ENCODE measurements around the gene ARHGEF5. TPM values are rescaled to one million over a fixed set of nuclear protein-coding genes. Genes with fewer than 3 reads are reported as not detected.
"Not testable (repeated sequence)": the region's sequence is repeated elsewhere in the genome, so short reads cannot be mapped to it uniquely, and the experiment has no call there.

Gene ARHGEF5
- total RNA-seq, 2 donors from 2014 or later = 67.1 to 83.6 TPM

- intact Hi-C loops (cut with DNase I); H3K4me3 ChIP-seq; DNase-seq: not testable (repeated sequence)
Measured at GRCh38 chr7:144351667-144352066, 3.5 kb upstream of the ARHGEF5 start.

GRCh38 chr7:144356185-144356584 lies 983 bp downstream of the ARHGEF5 start:
- H3K4me1 ChIP-seq; H3K9me3 ChIP-seq; DNase-seq; H3K36me3 ChIP-seq; H3K27me3 ChIP-seq; H3K9ac ChIP-seq (ENCODE audit: low read depth in 2 of 2, low read length in 2 of 2); intact Hi-C loops (cut with DNase I); H3K4me3 ChIP-seq; H3K27ac ChIP-seq: not testable (repeated sequence)

More at GRCh38 chr7:144351667-144352066, 3.5 kb upstream of the ARHGEF5 start:
- not testable (repeated sequence) for H3K27ac ChIP-seq; H3K9me3 ChIP-seq; H3K4me1 ChIP-seq; H3K9ac ChIP-seq (ENCODE audit: low read depth in 2 of 2, low read length in 2 of 2); H3K27me3 ChIP-seq; H3K36me3 ChIP-seq

- H3K9me3 ChIP-seq; H3K9ac ChIP-seq (ENCODE audit: low read depth in 2 of 2, low read length in 2 of 2); H3K36me3 ChIP-seq; H3K27me3 ChIP-seq; H3K27ac ChIP-seq; DNase-seq; intact Hi-C loops (cut with DNase I); H3K4me3 ChIP-seq; H3K4me1 ChIP-seq: not testable (repeated sequence)
Measured at GRCh38 chr7:144356860-144357259, 1.7 kb downstream of the ARHGEF5 start.

GRCh38 chr7:144362061-144362460 lies 6.9 kb downstream of the ARHGEF5 start:
- intact Hi-C loops (cut with DNase I); H3K4me3 ChIP-seq; H3K4me1 ChIP-seq; H3K9ac ChIP-seq (ENCODE audit: low read depth in 2 of 2, low read length in 2 of 2); H3K27me3 ChIP-seq; H3K9me3 ChIP-seq; DNase-seq; H3K27ac ChIP-seq; H3K36me3 ChIP-seq: not testable (repeated sequence)

GRCh38 chr7:144365523-144365922 lies 10.3 kb downstream of the ARHGEF5 start:
- intact Hi-C loops (cut with DNase I); DNase-seq; H3K4me3 ChIP-seq; H3K9ac ChIP-seq (ENCODE audit: low read depth in 2 of 2, low read length in 2 of 2); H3K27me3 ChIP-seq; H3K4me1 ChIP-seq; H3K9me3 ChIP-seq; H3K27ac ChIP-seq; H3K36me3 ChIP-seq: not testable (repeated sequence)

- intact Hi-C loops (cut with DNase I); H3K9me3 ChIP-seq; H3K4me1 ChIP-seq; H3K9ac ChIP-seq (ENCODE audit: low read depth in 2 of 2, low read length in 2 of 2); DNase-seq; H3K36me3 ChIP-seq; H3K4me3 ChIP-seq; H3K27ac ChIP-seq; H3K27me3 ChIP-seq: not testable (repeated sequence)
Measured at GRCh38 chr7:144367250-144367649, 12.0 kb downstream of the ARHGEF5 start.

GRCh38 chr7:144369221-144369620 lies 14.0 kb downstream of the ARHGEF5 start:
- H3K36me3 ChIP-seq; H3K4me1 ChIP-seq; H3K9ac ChIP-seq (ENCODE audit: low read depth in 2 of 2, low read length in 2 of 2); intact Hi-C loops (cut with DNase I); H3K27me3 ChIP-seq; H3K4me3 ChIP-seq; DNase-seq; H3K27ac ChIP-seq; H3K9me3 ChIP-seq: not testable (repeated sequence)

- no peaks in the 10 kb centered on the region for H3K27me3 ChIP-seq
- intact Hi-C loops (cut with DNase I) = no loop called here
- no peak overlapping the region for H3K9ac ChIP-seq (ENCODE audit: low read depth in 2 of 2, low read length in 2 of 2)
- no peak overlapping the region for H3K27ac ChIP-seq
- no peaks in the 10 kb centered on the region for H3K4me1 ChIP-seq
- no peak for DNase-seq
- no peaks in the 10 kb centered on the region for H3K9me3 ChIP-seq
- TF ChIP-seq CTCF (IDR thresholded peaks at IDR 0.05) = no peak
- H3K4me3 ChIP-seq = no peak overlapping the region
- H3K36me3 ChIP-seq = no peaks in the 10 kb centered on the region
Measured at GRCh38 chr7:144378651-144379050, 23.4 kb downstream of the ARHGEF5 start.

GRCh38 chr7:144379776-144380384 lies 24.7 kb downstream of the ARHGEF5 start:
- Histone ChIP-seq H3K36me3 (no peaks in the 10 kb centered on the region), H3K4me1 (peaks cover 5% of the 10 kb centered on the region), H3K4me3 (no peak overlapping the region), H3K9me3 (no peaks in the 10 kb centered on the region), H3K27ac (no peak overlapping the region), H3K9ac (ENCODE audit: low read depth in 2 of 2, low read length in 2 of 2) (no peak overlapping the region), H3K27me3 (no peaks in the 10 kb centered on the region)
- TF ChIP-seq CTCF (IDR thresholded peaks at IDR 0.05) = no peak
- DNase-seq = no peak
- intact Hi-C loops (cut with DNase I) = no loop called here

Measured in colonic mucosa (tissue), 4 donors.